ENCODE results near the gene RCSD1. TPM values are rescaled to one million over a fixed set of nuclear protein-coding genes. Genes with fewer than 3 reads are reported as not detected.
A peak's percentile ranks its signal among the peaks of the same experiment; 100 is the strongest.

RCSD1 gene
- total RNA-seq, 1 experiment from 2014 or later: not detected

- intact Hi-C loops (cut with micrococcal nuclease; ENCODE audit: unreplicated experiment): no loop called here
- H3K9me3 ChIP-seq (ENCODE audit: low read depth, low read length, poor library complexity, severe bottlenecking): no peaks in the 10 kb centered on the region
- H3K36me3 ChIP-seq (ENCODE audit: insufficient read depth, low read length, poor library complexity, severe bottlenecking): no peaks in the 10 kb centered on the region
- no peaks in the 10 kb centered on the region for H3K4me1 ChIP-seq (ENCODE audit: insufficient read depth, low read length, poor library complexity, severe bottlenecking)
- no peak overlapping the region for H3K27ac ChIP-seq (ENCODE audit: low read depth, low read length, poor library complexity, severe bottlenecking)
- ChIA-PET CTCF (no interaction called here), POLR2A (ENCODE audit: low non-redundant PET) (interaction anchor here (0.5 to 0.6 kb wide), 2 partner anchors 15 to 77 kb away, joined by 3 read pairs; partner anchors contain the start of gene CD247)
- no peaks in the 10 kb centered on the region for H3K27me3 ChIP-seq (replicated peaks; ENCODE audit: insufficient read depth, low read depth, low read length, poor library complexity)
- no peak for TF ChIP-seq EZH2 (IDR thresholded peaks at IDR 0.05; ENCODE audit: borderline replicate concordance, low read depth, low read length, poor library complexity, severe bottlenecking)
- TF ChIP-seq CTCF (conservative IDR thresholded peaks at IDR 0.05; ENCODE audit: low read depth, low read length): no peak
- H3K4me3 ChIP-seq (ENCODE audit: low read depth, low read length, poor library complexity, severe bottlenecking): no peak overlapping the region
- DNase-seq (ENCODE audit: low spot score): no peak
- no TSS peak for BruUV-seq (replicated peaks)
Measured at GRCh38 chr1:167594822-167595221, 35.2 kb upstream of the RCSD1 start.

GRCh38 chr1:167599957-167600581, 30.0 kb upstream of the RCSD1 start:
- no TSS peak for BruUV-seq (replicated peaks)

More at GRCh38 chr1:167599957-167600581, 30.0 kb upstream of the RCSD1 start:
- TF ChIP-seq EZH2 (IDR thresholded peaks at IDR 0.05; ENCODE audit: borderline replicate concordance, low read depth, low read length, poor library complexity, severe bottlenecking) (no peak), CTCF (conservative IDR thresholded peaks at IDR 0.05; ENCODE audit: low read depth, low read length) (peak; percentile 49)
- peak; percentile 21 for DNase-seq (ENCODE audit: low spot score)
- H3K9me3 ChIP-seq (ENCODE audit: low read depth, low read length, poor library complexity, severe bottlenecking): no peaks in the 10 kb centered on the region
- H3K4me3 ChIP-seq (ENCODE audit: low read depth, low read length, poor library complexity, severe bottlenecking): no peak overlapping the region
- no peaks in the 10 kb centered on the region for H3K36me3 ChIP-seq (ENCODE audit: insufficient read depth, low read length, poor library complexity, severe bottlenecking)
- intact Hi-C loops (cut with micrococcal nuclease; ENCODE audit: unreplicated experiment): loop anchor here (2.0 kb wide), 1 partner anchor 89 kb away; no protein-coding TSS in a partner anchor
- no peak overlapping the region for H3K27ac ChIP-seq (ENCODE audit: low read depth, low read length, poor library complexity, severe bottlenecking)
- ChIA-PET CTCF (interaction anchor here (0.6 to 1.3 kb wide), 5 partner anchors 87 to 482 kb away, joined by 3 to 14 read pairs (median 6); no protein-coding TSS in a partner anchor), POLR2A (ENCODE audit: low non-redundant PET) (interaction anchor here (0.6 kb wide), 1 partner anchor 114 kb away, joined by 3 read pairs; no protein-coding TSS in a partner anchor)
- no peaks in the 10 kb centered on the region for H3K27me3 ChIP-seq (replicated peaks; ENCODE audit: insufficient read depth, low read depth, low read length, poor library complexity)
- no peaks in the 10 kb centered on the region for H3K4me1 ChIP-seq (ENCODE audit: insufficient read depth, low read length, poor library complexity, severe bottlenecking)

All from A673 (cell line).